Kasumi-1 (cell line): ENCODE measurements around the gene SPRED2.

Source experiments
- DNase-seq, 2 experiments: peaks; one replicate each; lab custom pipeline; 2025; lab: John Stamatoyannopoulos, UW

The SPRED2 gene

GRCh38 chr2:65442420-65443020, 10.1 kb upstream of the SPRED2 start:
- DNase-seq: no peak

GRCh38 chr2:65438137-65438899, 5.9 kb upstream of the SPRED2 start:
- DNase-seq: no peak

GRCh38 chr2:65437392-65438135, 5.2 kb upstream of the SPRED2 start:
- no peak for DNase-seq

GRCh38 chr2:65436824-65437221, 4.4 kb upstream of the SPRED2 start:
- DNase-seq: peak; percentile 17 to 63

- DNase-seq: peak; percentile 63 to 71
Observed at GRCh38 chr2:65436169-65436823, 3.9 kb upstream of the SPRED2 start.

- DNase-seq: peak; percentile 66 to 68
Observed at GRCh38 chr2:65435625-65436168, 3.3 kb upstream of the SPRED2 start.

- no peak for DNase-seq
Observed at GRCh38 chr2:65434592-65435241, 2.3 kb upstream of the SPRED2 start.

GRCh38 chr2:65431421-65432226, 775 bp downstream of the SPRED2 start:
- DNase-seq: peak; percentile 45 to 49

- DNase-seq: peak; percentile 85 to 86
Observed at GRCh38 chr2:65430603-65431420, 1.6 kb downstream of the SPRED2 start.

GRCh38 chr2:65429786-65430602, 2.4 kb downstream of the SPRED2 start:
- DNase-seq: no peak

- DNase-seq: no peak
Observed at GRCh38 chr2:65427532-65427931, 4.9 kb downstream of the SPRED2 start.

- DNase-seq: no peak
Observed at GRCh38 chr2:65425276-65425675, 7.1 kb downstream of the SPRED2 start.

GRCh38 chr2:65424391-65424790, 8.0 kb downstream of the SPRED2 start:
- no peak for DNase-seq

- DNase-seq: no peak
Observed at GRCh38 chr2:65421432-65421748, 11.0 kb downstream of the SPRED2 start.

GRCh38 chr2:65420712-65421431, 11.5 kb downstream of the SPRED2 start:
- peak; percentile 86 to 93 for DNase-seq

GRCh38 chr2:65417509-65418085, 14.8 kb downstream of the SPRED2 start:
- DNase-seq: no peak

GRCh38 chr2:65416945-65417344, 15.5 kb downstream of the SPRED2 start:
- DNase-seq: no peak

- DNase-seq: no peak
Observed at GRCh38 chr2:65416321-65416720, 16.1 kb downstream of the SPRED2 start.
